CD14-positive monocyte (primary cell): ENCODE data around the gene MTF1. TPM values are rescaled to one million over a fixed set of nuclear protein-coding genes. Genes with fewer than 3 reads are reported as not detected.

Experiments used
- DNase-seq, 3 donors: peaks; one replicate each; pipeline ENCODE4 v3.0.0-alpha.2; 2011 to 2022
- H2AFZ ChIP-seq: 2 replicates; pipeline ENCODE4 v1.6.0; 2012; ENCODE audit warnings: mild to moderate bottlenecking, low read depth, low read length, inconsistent platforms; ENCODE audit not compliant: insufficient read depth, poor library complexity, severe bottlenecking
- H3K27ac ChIP-seq, 2 donors: 1 replicate in 1 of 2; 2 replicates in 1 of 2; pipeline ENCODE4 v1.5.1; 2012 to 2013; ENCODE audit warnings: low read length in 2 of 2, control low read depth in 1 of 2, inconsistent platforms in 1 of 2, low read depth in 1 of 2, mild to moderate bottlenecking in 1 of 2
- H3K27me3 ChIP-seq, 2 donors: one replicate each; pipeline versions ENCODE4 v1.6.0 to v1.6.1; 2011 to 2013; ENCODE audit warnings: low read length in 2 of 2; ENCODE audit not compliant: control insufficient read depth in 2 of 2, insufficient read depth in 2 of 2
- H3K36me3 ChIP-seq, 2 donors: replicated peaks in 1 of 2; 1 replicate in 1 of 2; 2 replicates in 1 of 2; pipeline versions ENCODE4 v1.5.1 to v1.6.1; 2012 to 2013; ENCODE audit warnings: low read length in 2 of 2, control low read depth in 1 of 2, inconsistent platforms in 1 of 2, mild to moderate bottlenecking in 1 of 2; ENCODE audit not compliant: insufficient read depth in 2 of 2, control insufficient read depth in 1 of 2
- H3K4me1 ChIP-seq, 2 donors: 1 replicate in 1 of 2; 2 replicates in 1 of 2; pipeline versions ENCODE4 v1.5.1 to v1.6.1; 2012 to 2013; ENCODE audit warnings: low read length in 2 of 2, control low read depth in 1 of 2, inconsistent platforms in 1 of 2, mild to moderate bottlenecking in 1 of 2, moderate library complexity in 1 of 2; ENCODE audit not compliant: insufficient read depth in 2 of 2, control insufficient read depth in 1 of 2
- H3K4me2 ChIP-seq: replicated peaks from 2 replicates; pipeline ENCODE3; 2012; ENCODE audit warnings: low read length, moderate library complexity, mild to moderate bottlenecking; ENCODE audit not compliant: poor library complexity, severe bottlenecking; ENCODE audit errors: extremely low read depth
- H3K4me3 ChIP-seq, 3 experiments: fragments of 200-600 bp in 1 of 3; sonication (generic) in 1 of 3; replicated peaks in 1 of 3; 1 replicate in 2 of 3; 2 replicates in 1 of 3; pipeline ENCODE4 v1.5.1; 2011 to 2013; ENCODE audit warnings: low read length in 3 of 3, mild to moderate bottlenecking in 3 of 3, control low read depth in 2 of 3, low read depth in 2 of 3, inconsistent platforms in 1 of 3, moderate library complexity in 1 of 3
- H3K79me2 ChIP-seq: 2 replicates; pipeline ENCODE4 v1.6.0; 2012; ENCODE audit warnings: mild to moderate bottlenecking, control low read depth, inconsistent platforms, low read length, moderate library complexity; ENCODE audit not compliant: insufficient read depth
- H3K9ac ChIP-seq: 2 replicates; pipeline ENCODE4 v1.6.0; 2017; ENCODE audit warnings: low read length, mild to moderate bottlenecking; ENCODE audit not compliant: insufficient read depth, poor library complexity, severe bottlenecking
- H3K9me3 ChIP-seq, 2 donors: replicated peaks in 1 of 2; 1 replicate in 1 of 2; 2 replicates in 1 of 2; pipeline versions ENCODE4 v1.5.1 to v1.6.1; 2012 to 2013; ENCODE audit warnings: low read length in 2 of 2, control low read depth in 1 of 2; ENCODE audit not compliant: control insufficient read depth in 1 of 2, insufficient read depth in 1 of 2
- H4K20me1 ChIP-seq: 2 replicates; pipeline ENCODE4 v1.6.0; 2012; ENCODE audit warnings: mild to moderate bottlenecking, low read length, control low read depth, moderate library complexity; ENCODE audit not compliant: insufficient read depth
- H3K27ac Mint-ChIP-seq, 7 donors: one replicate each; pipeline ENCODE4 v1.8.0; 2020; ENCODE audit warnings: mild to moderate bottlenecking in 7 of 7, mixed read lengths in 7 of 7, moderate library complexity in 6 of 7, inconsistent platforms in 2 of 7
- H3K27me3 Mint-ChIP-seq, 3 donors: one replicate each; pipeline ENCODE4 v1.8.0; 2021 to 2022; ENCODE audit warnings: low read depth in 3 of 3, mild to moderate bottlenecking in 3 of 3, mixed read lengths in 3 of 3, moderate library complexity in 3 of 3, inconsistent platforms in 1 of 3
- H3K36me3 Mint-ChIP-seq, 2 donors: one replicate each; pipeline ENCODE4 v1.8.0; 2020; ENCODE audit warnings: mixed read lengths in 2 of 2, inconsistent platforms in 1 of 2, mild to moderate bottlenecking in 1 of 2
- H3K4me1 Mint-ChIP-seq: one replicate; pipeline ENCODE4 v1.8.0; 2020; ENCODE audit warnings: mild to moderate bottlenecking, mixed read lengths
- H3K4me3 Mint-ChIP-seq, 2 donors: one replicate each; pipeline ENCODE4 v1.8.0; 2020; ENCODE audit warnings: mild to moderate bottlenecking in 2 of 2, mixed read lengths in 2 of 2, moderate library complexity in 1 of 2
- H3K9me3 Mint-ChIP-seq, 7 donors: one replicate each; pipeline ENCODE4 v1.8.0; 2020 to 2022; ENCODE audit warnings: mixed read lengths in 7 of 7, mild to moderate bottlenecking in 6 of 7, moderate library complexity in 6 of 7, inconsistent platforms in 2 of 7
- CTCF ChIP-seq: fragments of 200-600 bp; IDR thresholded peaks from one replicate; pipeline ENCODE4 v1.8.0; 2022; ENCODE audit warnings: antibody characterized with exemption, mild to moderate bottlenecking
- WGBS: methylation state at CpG from one replicate; pipeline ENCODE4 v1.1.5; 2013; ENCODE audit warnings: missing lambda C conversion rate; ENCODE audit not compliant: insufficient coverage; 5-methylcytosine and 5-hydroxymethylcytosine counted together
- intact Hi-C, 2 donors: fragments of 100-400 bp; cut with micrococcal nuclease; formaldehyde crosslinking; loops; one replicate each; pipeline versions ENCODE4 v1.15.0 to v1.15.1; 2023
- polyA plus RNA-seq, 3 donors: library from polyadenylated mRNA; depleted of rRNA in 1 of 3; unstranded in 2 of 3; stranded (reverse) in 1 of 3; fragments of 300-500 nt in 2 of 3; fragments of >200 nt in 1 of 3; fragmentation: Illumina TruSeq in 2 of 3; gene quantifications; 1 replicate in 2 of 3; 2 replicates in 1 of 3; pipeline ENCODE4 v1.2.3, GENCODE V29; 2012 to 2021

The MTF1 gene
- polyA plus RNA-seq, 3 donors = 17.1 to 41.0 (median 29.6) TPM

- no peak overlapping the region for H3K27ac Mint-ChIP-seq
- H3K27me3 ChIP-seq = peaks cover 25 to 56% of the 10 kb centered on the region in 2 donors
Measured at GRCh38 chr1:37792943-37793686, 66.3 kb downstream of the MTF1 start.

GRCh38 chr1:37782491-37782890, 76.9 kb downstream of the MTF1 start:
- DNase-seq = no peak
- Histone ChIP-seq H2AFZ (no peak overlapping the region), H3K4me2 (no peak overlapping the region), H3K9me3 (no peaks in the 10 kb centered on the region), H3K79me2 (no peaks in the 10 kb centered on the region), H3K4me1 (no peaks in the 10 kb centered on the region), H3K27ac (no peak overlapping the region), H3K9ac (no peak overlapping the region), H4K20me1 (no peaks in the 10 kb centered on the region), H3K36me3 (no peaks in the 10 kb centered on the region), H3K27me3 (no peaks in the 10 kb centered on the region), H3K4me3 (no peak overlapping the region)
- Mint-ChIP-seq H3K4me3 (no peak overlapping the region), H3K27ac (no peak overlapping the region), H3K4me1 (peaks cover 4% of the 10 kb centered on the region), H3K27me3 (peaks cover 14 to 38% (median 24%) of the 10 kb centered on the region in 3 donors), H3K36me3 (no peaks in the 10 kb centered on the region), H3K9me3 (peaks cover 0 to 2% (median 0%) of the 10 kb centered on the region in 7 donors)
- TF ChIP-seq CTCF = no peak
- 80% methylated on average over 11 of the region's 17 CpGs for WGBS
- intact Hi-C loops = no loop called here

More at GRCh38 chr1:37792943-37793686, 66.3 kb downstream of the MTF1 start:
- no peak for TF ChIP-seq CTCF
- Histone ChIP-seq H3K4me2 (peak overlapping the region; percentile 69), H3K79me2 (no peaks in the 10 kb centered on the region), H3K4me1 (peaks cover 3 to 12% of the 10 kb centered on the region in 2 donors), H3K4me3 (no peak overlapping the region), H2AFZ (no peak overlapping the region), H4K20me1 (no peaks in the 10 kb centered on the region), H3K27ac (no peak overlapping the region), H3K9ac (no peak overlapping the region), H3K9me3 (peaks cover 0 to 3% of the 10 kb centered on the region in 2 donors), H3K36me3 (no peaks in the 10 kb centered on the region)
- WGBS = 53% methylated on average over 26 of the region's 36 CpGs
- Mint-ChIP-seq H3K36me3 (peaks cover 0 to 1% of the 10 kb centered on the region in 2 donors), H3K4me1 (peaks cover 20% of the 10 kb centered on the region), H3K27me3 (peaks cover 52 to 70% (median 55%) of the 10 kb centered on the region in 3 donors), H3K9me3 (peaks cover 0 to 11% (median 4%) of the 10 kb centered on the region in 7 donors), H3K4me3 (peak overlapping the region; percentile 48 to 53)
- intact Hi-C loops = no loop called here
- DNase-seq = no peak
